Islet of Langerhans (tissue), 1 donor: Measurements from ENCODE around the gene AURKB.
"Not testable (repeated sequence)": the region's sequence is repeated elsewhere in the genome, so short reads cannot be mapped to it uniquely, and the experiment has no call there.

Experiments used
- FAIRE-seq: peaks from one replicate; lab custom pipeline; 2011; peaks lifted over from hg19 to GRCh38; lab: Jason Lieb, UNC

Gene AURKB

GRCh38 chr17:8224891-8225812 lies 14.8 kb upstream of the AURKB start:
- FAIRE-seq: no peak

GRCh38 chr17:8223356-8224126 lies 13.2 kb upstream of the AURKB start:
- FAIRE-seq: no peak

- FAIRE-seq: no peak
These were observed 12.4 kb upstream of the AURKB start for GRCh38 chr17:8222630-8223355.

GRCh38 chr17:8222380-8222629 lies 11.9 kb upstream of the AURKB start:
- no peak for FAIRE-seq

GRCh38 chr17:8221663-8222379 lies 11.4 kb upstream of the AURKB start:
- FAIRE-seq: peak; percentile 43

GRCh38 chr17:8220783-8221662 lies 10.6 kb upstream of the AURKB start:
- FAIRE-seq: peak; percentile 24

GRCh38 chr17:8214000-8214399 lies 3.6 kb upstream of the AURKB start:
- not testable (repeated sequence) for FAIRE-seq

- no peak for FAIRE-seq
These were observed 2.2 kb upstream of the AURKB start for GRCh38 chr17:8212312-8213180.

- no peak for FAIRE-seq
These were observed 535 bp upstream of the AURKB start for GRCh38 chr17:8210761-8211458.

- FAIRE-seq: no peak
These were observed 3.8 kb downstream of the AURKB start for GRCh38 chr17:8206536-8206935.

- no peak for FAIRE-seq
These were observed 5.4 kb downstream of the AURKB start for GRCh38 chr17:8204761-8205555.

GRCh38 chr17:8192070-8192815 lies 18.1 kb downstream of the AURKB start:
- FAIRE-seq: peak; percentile 98

GRCh38 chr17:8190506-8190905 lies 19.9 kb downstream of the AURKB start:
- no peak for FAIRE-seq

- no peak for FAIRE-seq
These were observed 20.5 kb downstream of the AURKB start, which contains the start of gene BORCS6 for GRCh38 chr17:8189711-8190477. Gene BORCS6, minus strand, starts transcription at chr17:8190180. Its CDS starts 40 bp downstream, at chr17:8190140.

- no peak for FAIRE-seq
These were observed 21.2 kb downstream of the AURKB start for GRCh38 chr17:8189041-8189710.

GRCh38 chr17:8188263-8188839 lies 22.0 kb downstream of the AURKB start:
- no peak for FAIRE-seq
